NCI-H446 (cell line): Measurements from ENCODE around the gene ARHGEF1.

Experiments used
- DNase-seq, 2 experiments: peaks; one replicate each; lab custom pipeline; 2025; lab: John Stamatoyannopoulos, UW

ARHGEF1 gene

DNA sequence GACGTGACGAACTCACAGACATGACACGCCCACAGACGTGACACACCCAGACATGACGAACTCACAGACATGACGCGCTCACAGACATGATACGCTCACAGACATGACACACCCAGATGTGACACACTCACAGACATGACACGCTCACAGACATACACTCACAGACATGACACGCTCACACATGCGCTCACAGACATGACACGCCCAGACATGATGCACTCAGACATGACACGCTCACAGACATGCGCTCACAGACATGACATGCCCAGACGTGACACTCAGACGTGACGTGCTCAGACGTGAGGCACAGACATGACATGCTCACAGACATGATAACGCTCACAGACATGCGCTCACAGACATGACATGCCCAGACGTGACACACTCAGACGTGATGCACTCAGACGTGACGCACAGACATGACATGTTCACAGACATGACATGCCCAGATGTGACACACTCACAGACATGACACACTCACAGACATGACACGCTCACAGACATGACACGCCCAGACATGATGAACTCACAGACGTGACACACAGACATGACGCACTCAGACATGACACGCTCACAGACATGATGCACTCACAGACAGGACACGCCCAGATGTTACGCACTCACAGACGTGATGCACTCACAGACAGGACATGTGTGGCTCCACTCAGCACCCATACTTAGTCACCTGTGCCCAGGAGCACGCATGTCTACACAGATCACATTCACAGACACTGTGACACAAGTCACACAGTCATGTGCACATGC is 37.1 kb downstream of the ARHGEF1 start:
- DNase-seq = no peak

GRCh38 chr19:41920882-41921576 is 38.0 kb downstream of the ARHGEF1 start:
- DNase-seq = no peak

GRCh38 chr19:41921577-41922576 is 38.9 kb downstream of the ARHGEF1 start:
- DNase-seq = no peak

- no peak for DNase-seq
These were observed 39.6 kb downstream of the ARHGEF1 start for GRCh38 chr19:41922585-41922984.

GRCh38 chr19:41923045-41923788 is 40.2 kb downstream of the ARHGEF1 start:
- no peak for DNase-seq

- DNase-seq = no peak
These were observed 41.5 kb downstream of the ARHGEF1 start for GRCh38 chr19:41924151-41925145.

GRCh38 chr19:41925208-41926003 is 42.4 kb downstream of the ARHGEF1 start:
- no peak for DNase-seq

DNA sequence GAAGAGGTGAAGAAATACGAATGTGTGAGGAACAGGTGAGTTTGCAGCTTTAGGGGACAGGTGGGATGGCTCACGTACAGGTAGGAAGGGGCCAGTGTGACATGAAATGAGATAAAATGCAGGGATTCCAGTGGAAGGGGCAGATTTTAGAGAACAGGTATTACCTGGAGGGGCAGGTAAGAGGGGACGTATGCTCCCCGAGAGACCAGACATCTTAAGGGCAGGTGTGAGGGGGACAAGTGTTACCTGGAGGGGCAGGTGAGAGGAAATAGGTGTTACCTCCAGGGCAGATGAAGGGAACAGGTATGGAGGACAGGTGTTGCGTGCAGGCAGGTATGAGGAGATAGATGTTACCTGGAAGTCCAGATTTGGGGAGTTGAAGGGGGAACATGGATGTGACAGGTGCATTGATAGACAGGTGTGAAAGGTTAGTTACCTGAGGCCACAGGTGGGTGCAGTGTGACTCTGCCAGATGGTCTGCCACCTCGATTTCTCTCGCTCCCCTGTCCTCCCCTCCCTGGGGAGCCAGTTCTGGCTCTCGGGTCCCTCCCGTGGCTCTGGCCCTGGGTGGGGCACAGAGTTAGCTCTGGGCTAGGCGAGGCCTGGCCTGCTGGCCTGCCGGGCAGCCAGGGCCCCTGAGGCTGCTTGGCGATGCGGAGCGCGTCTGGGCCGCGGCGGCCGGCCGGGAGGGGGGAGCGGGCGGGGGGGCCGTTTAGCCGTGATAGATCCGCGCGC is 43.2 kb downstream of the ARHGEF1 start:
- DNase-seq = no peak

DNA sequence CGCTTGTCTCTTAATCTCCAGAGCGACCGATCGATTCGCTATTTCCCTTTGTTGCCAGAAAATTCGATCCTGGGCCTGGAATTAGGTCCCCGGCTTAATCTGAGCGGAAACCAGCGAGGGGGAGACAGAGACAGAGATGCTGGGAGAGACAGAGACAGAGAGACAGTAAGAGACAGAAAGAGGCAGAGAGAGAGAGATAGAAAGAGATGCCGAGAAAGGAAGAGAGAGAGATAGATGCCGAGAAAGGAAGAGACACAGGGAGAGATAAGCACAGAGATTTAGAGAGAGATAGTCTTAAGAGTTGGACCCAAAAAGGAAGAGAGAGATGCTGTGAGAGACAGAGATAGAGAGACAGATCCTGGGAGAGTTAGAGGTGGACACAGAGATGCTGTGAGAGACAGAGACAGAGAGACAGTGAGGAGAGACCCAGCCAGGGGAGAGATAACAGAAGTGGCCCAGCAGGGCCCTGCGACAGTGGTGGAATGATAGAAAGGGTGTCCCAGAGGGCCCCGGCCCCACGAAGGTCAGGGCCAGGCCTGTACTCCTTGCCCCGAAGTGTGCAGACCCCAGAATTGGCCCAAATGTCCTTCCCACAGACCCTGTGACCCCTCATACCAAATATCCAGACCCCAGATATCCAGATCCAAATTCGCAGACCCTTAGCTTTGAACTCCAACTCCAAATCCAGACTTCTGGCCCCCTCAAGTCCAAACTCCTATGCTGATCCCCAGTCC is 43.9 kb downstream of the ARHGEF1 start:
- DNase-seq = no peak

DNA sequence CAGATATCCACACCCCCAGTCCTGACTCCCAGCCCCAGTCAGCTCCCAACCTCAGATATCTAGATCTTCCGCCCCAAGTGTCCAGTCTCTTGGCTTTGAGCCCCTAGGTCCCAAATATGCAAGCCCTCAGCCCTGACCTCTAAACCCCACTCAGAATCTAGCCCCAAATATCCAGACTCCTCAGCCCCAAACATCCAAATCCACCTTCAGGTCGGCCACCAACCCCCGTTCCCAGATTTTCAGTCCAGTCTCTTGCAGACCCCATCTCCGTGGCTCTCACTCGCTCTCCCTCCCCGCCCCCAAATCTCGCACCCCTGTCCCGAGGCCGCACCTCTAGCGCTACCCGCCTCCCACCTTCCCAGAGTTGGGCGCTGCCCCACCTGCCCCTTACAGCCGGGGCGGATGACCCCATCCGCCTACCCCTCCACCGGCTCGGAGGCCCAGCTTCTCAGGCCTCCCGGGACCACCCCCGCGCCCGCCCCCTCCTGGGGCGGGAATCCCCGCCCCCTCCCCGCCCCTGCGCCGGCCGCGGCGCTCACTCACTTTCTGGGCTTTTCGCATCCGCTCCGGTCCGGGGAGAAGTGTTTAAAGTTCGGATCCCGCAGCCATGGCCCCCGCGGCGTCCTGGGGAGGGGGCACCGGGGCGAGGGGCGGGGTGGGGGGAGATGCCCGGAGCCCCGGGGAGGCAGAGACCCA is 44.7 kb downstream of the ARHGEF1 start:
- no peak for DNase-seq

DNA sequence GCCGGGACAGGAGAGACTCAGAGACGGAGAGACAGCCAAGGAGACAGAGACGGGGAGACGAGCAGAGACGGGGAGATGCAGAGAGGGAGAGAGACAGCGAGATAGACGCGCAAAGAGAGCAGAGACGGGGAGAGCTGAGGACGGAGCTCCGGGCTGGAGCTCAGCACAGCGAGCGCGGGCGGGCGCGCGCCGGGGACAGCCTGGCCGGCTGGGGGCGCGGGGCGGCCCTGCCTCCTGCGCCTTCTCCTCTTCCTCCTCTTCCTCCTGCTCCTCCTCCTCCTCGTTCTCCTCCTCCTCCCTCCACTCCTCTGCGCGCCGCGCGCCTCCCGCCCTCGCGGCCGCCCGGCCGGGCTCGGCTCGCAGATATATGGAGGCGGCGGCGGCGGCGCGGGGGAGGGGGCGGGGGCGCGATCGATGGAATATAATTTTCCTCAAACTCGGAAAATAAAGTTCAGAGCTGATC is 45.3 kb downstream of the ARHGEF1 start, which contains the start of gene ERFL:
Gene ERFL, minus strand, starts transcription at position 229 of the 463 bp plus-strand sequence. CDS start 15,530 bp downstream, outside the sequence.
- DNase-seq = no peak

DNA sequence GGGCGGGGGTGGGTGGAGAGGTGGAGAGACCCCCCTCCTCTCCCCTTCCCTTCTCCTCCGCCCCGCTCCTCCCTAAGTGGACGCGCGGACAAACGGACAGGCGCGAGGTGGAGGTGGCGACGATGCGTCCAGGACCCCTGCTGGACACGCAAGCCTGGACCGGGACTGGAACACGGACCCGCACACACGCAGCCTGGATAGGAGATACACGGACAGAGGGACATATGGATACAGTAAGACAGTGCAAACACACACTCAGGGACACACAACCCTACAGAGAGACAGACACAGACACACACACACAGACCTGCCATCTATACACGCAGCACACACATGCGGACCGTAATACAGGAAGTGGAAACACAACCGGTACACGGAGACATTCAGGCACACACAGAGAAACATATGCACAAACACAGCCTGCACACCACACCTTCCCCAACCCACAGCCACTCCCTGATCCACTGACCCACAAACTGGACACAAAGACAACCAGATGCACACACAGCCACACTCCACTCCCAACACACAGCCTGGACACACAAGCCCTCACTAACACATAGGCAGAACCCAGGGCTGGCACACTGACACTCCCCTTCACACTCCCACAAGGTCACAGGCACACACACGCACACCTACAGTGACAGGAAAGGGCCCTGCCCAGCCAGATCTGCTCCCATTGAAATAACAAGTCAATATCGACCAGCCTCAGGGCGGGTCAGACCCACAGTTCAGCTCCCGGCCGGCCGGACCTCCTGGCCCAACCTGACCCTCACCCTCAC is 46.0 kb downstream of the ARHGEF1 start:
- DNase-seq = no peak

GRCh38 chr19:41929536-41930071 is 46.6 kb downstream of the ARHGEF1 start:
- no peak for DNase-seq

DNA sequence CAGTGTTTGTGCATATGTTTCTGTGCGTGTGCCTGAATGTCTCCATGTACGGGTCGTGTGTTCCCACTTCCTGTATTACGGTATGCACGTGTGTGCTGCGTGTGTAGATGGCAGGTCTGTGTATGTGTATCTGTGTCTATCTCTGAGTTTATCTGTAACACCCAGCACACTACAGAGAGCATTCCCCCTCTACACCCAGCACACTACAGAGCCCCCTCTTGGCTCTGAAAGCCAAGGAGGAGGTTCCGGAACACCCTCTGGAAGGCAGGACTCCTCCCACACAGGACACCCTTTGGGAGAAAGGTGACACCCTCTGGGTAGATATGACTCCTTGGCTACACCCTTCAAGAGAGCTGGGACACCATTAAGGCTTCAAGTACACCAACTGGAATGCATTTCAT is 47.3 kb downstream of the ARHGEF1 start:
- DNase-seq = no peak

- peak in 1 of 2 experiments; percentile 29 for DNase-seq
These were observed 48.1 kb downstream of the ARHGEF1 start for GRCh38 chr19:41930926-41931592.
